Stimulated activated CD4-positive, alpha-beta T cell treated with anti-CD3 and anti-CD28 coated beads, Interleukin-4, amount 100 ng/mL, for 48 hours (primary cell): ENCODE results near the gene POLR3C.
"Not testable (repeated sequence)": the region's sequence is repeated elsewhere in the genome, so short reads cannot be mapped to it uniquely, and the experiment has no call there.

Experiments used
- DNase-seq, 2 donors: peaks; one replicate each; pipeline ENCODE4 v3.0.0-alpha.2; 2020; ENCODE audit warnings: low read depth in 2 of 2

The POLR3C gene

DNA sequence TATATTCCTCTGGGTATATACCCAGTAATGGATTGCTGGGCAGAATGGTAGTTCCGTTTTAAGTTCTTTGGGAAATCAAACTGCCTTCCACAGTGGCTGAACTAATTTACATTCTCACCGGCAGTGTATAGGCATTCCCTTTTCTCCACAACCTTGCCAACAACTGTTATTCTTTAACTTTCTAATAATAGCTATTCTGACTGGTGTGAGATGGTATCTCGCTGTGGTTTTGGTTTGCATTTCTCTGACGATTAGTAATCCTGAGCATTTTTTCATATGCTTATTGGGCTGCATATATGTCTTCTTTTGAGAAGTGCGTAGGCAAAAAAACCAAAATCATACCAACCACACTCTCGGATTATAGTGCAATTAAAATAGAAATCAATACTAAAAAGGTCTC lies 5.9 kb upstream of the POLR3C start:
- not testable (repeated sequence) for DNase-seq

DNA sequence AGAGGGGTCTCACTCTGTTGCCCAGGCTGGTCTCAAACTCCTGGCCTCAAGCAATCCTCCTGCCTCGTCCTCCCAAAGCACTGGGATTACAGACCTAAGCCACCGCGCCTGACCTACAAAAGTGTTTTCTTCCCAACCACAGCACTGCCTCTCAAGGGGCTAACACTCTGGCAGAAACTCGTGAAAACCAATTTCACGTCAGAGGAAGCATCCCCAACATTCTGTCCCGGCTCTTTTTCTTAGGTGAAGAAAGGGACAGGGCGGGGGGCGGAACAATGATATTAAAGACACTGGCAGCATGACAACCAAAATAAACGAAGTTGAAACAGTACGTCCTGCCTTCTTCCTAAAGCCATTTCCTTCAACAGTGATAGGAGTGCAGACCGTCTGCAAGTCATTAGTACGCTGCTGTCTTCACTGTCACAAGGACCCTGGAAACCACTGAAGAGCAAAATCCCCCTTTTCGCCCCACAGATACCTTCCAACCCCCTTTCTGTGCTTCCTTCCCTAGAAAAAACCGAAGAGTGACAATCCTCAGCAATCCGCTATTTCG lies 1.1 kb upstream of the POLR3C start:
- not testable (repeated sequence) for DNase-seq

DNA sequence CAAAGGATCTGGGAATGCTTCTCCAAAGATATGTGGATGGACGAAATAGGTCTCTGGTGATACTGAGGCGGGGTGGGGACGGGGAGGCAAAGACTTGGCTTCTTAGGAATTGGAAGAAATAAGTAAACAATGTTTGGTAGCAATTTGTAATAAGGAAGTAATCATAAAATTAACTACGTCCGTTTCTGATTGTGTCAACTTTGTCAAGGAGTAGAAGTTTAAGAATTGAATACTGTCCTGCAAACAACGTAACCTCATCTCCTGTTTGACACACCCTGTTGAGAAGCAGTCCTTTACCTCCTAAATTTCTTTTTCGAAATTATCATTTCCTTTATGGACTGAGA lies 471 bp downstream of the POLR3C start:
- DNase-seq: no peak

DNA sequence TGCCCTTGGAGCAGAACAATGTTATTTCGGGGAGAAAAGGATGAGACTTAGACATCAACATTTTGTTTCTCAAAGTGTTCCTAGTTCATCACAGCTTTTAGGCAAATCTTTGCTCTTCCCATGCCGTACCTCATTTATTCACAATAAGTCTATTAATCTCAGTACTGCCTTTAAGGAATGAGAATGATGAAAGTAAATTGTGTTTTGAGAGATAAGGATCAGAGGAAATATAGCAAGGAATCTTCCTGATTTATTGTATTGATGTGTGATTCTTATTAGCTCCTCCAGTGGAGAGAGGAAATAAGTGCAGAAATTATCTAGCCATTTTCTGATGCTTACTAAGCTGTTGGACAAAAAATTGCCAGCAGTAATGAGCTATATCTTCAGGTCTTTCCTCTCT lies 2.0 kb downstream of the POLR3C start:
- no peak for DNase-seq

DNA sequence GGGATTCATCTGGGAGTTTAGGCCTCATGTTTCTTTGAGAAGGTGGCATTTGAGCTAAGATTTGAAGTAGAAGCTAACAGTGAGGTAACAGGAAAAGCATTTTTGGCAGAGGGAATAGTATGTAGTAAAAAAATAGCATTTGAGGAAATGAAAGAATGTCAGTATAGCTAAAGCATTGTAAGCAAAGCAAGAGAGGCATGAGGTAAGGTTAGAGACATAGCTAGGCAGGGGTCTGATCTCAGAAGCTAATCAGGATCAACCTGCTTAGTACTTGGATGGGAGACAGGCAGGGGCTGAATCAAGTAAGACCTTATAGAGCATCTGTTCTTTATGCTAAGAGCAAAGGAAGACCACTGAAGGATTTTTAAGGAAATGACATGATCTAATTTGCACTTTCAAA lies 4.0 kb downstream of the POLR3C start:
- no peak for DNase-seq

DNA sequence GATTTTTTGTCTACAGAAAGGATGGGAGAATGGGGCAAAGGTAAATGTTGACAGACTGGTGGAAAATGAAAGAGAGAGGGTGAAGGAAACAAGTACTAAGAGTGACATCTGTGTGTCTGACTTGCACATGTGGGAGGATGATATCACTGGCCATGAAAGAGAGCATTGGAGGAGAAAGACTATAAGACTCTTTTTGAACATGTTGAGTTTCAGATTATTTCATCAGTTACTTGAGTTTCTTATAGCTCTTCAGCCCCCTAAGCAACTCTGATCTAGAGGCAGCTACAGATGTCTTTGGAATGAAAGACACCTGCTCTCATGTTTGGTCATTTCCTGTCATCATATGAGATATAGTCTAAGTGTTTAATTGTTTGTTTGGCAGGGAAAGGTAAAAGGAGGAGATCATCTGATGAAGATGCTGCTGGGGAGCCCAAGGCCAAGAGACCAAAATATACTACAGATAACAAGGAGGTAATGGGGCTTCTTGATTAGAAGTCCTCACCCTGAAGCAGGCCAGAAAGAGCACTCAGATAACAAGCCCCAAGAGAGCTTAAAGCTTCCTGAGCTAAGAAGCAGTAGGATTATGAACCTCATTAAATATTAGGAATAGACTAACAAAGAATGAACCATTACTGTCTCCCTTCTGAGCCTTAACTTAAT lies 4.5 kb downstream of the POLR3C start:
- no peak for DNase-seq

DNA sequence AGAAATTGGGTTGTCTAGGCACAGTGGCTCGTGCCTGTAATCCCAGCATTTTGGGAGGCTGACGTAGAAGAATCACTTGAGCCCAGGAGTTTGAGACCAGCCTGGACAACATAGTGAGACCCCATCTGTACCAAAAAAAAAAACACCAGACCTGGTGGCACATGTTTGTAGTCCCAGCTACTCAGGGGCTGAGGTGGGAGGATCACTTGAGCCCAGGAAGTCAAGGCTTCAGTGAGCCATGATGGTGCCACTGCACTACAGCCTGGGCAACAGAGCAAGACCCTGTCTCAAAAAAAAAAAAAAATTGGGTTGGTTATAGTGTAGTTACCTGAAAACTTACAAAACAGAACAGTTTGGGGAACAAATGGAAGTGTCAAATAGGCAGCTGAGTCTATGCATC lies 6.8 kb downstream of the POLR3C start:
- DNase-seq: not testable (repeated sequence)

DNA sequence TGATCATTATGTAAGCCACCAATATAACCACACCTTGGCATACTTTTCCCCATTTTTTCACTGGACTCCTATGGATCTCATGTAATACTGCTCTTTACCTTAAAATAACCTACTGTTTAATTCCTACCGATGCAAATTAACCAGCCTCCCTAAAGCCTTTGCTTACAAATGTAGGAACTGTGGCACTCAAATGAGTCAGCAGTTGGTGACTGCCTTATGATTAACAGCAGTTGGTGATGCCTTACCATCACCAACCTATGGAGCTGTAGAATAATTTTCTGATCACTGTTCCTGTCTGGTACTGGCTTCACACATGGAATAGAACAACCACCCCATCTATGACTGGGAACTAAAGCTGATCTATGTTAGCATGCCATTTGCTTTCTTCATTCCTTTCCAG lies 13.7 kb downstream of the POLR3C start:
- DNase-seq: no peak

DNA sequence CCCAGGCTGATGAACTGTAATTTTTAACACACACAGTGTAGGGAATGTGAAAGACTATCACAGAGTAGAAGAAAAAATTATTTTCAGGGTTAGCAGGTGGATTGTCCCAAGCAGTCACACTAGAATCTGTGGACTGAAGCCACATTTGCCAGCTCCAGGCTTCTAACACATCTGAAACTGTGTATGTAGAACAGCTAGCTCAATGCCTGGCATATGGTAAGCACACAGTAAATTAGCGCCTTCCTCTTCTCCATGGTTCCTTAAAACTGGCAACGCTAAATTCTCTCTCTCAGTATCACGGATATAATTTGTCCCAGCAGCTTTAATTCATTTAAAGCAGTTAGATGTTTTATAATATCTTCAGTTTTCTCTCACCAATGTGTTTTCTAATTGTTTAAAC lies 19.0 kb downstream of the POLR3C start:
- no peak for DNase-seq

DNA sequence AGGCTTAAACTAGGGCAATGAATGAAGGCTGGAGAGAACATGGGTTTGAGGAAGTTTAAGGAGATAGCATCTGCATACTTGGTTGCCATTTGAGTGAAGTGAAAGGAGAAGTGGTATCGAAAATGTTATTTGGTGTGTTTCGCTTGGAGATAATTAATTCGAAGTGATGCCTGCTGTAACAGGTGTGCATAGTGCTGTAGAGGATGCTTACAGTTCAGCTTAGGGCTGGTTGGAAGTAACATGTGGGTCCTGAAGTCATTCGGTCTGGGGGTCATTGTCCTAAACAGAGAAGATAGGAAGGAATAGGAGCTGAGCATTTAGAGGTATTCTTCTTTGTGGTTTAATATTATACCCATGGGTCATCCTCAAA lies 21.1 kb downstream of the POLR3C start:
- no peak for DNase-seq

DNA sequence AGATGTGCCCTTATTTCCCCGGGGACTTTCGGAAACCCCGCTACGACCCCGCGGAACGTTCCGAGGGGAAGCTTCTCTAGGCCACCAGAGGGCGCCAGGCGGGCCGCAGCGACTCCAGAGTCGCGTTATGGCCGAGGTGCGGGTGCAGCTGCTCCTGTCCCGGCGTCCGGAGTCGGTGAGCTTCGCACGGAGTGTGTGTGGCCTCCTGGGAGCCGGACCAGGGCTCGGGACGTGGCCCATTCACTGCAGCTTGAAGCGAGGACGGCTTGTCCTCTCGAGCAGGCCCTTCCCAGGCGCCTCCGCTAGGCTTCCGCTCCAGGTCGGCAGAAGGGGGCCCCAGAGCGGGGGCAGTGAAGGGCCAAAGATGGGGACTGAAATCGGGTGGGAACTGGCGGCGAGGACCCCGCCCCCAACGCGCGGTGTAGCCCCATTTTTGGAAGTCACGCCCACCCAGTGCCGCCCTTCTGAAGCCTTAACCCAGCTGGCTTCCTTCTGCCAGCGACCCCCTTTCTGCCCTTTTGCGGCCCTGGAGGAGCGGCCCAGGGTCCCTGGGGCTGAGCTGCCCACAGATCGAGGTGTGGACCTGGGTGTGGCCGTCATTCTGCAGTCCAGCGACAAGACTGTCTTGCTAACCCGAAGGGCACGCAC lies 21.6 kb downstream of the POLR3C start, which contains the start of gene NUDT17:
Gene NUDT17, plus strand, starts transcription at position 117 of the 648 bp plus-strand sequence. Its CDS starts 11 bp downstream, at position 128.
- DNase-seq: peak; percentile 69 to 76

DNA sequence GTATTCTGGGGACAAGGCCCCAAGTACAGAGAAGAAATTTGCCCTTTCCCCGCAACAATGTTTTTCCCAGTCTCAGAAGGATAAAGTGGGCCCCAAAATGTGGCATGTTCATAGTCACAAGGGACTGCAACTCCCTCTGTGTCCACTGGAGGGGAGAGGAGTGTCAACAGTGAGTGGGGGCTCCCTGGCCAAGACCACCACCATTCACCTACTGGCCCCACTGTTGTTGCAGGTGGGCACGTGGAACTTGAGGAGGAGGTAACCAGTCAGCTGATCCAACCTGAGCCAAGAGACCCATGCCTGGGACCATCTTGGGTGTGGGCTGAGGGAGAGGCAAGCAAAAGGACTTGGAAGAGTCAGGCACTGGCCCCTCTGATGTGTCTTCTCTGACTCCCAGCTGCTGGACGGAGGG lies 22.2 kb downstream of the POLR3C start:
- DNase-seq: no peak

DNA sequence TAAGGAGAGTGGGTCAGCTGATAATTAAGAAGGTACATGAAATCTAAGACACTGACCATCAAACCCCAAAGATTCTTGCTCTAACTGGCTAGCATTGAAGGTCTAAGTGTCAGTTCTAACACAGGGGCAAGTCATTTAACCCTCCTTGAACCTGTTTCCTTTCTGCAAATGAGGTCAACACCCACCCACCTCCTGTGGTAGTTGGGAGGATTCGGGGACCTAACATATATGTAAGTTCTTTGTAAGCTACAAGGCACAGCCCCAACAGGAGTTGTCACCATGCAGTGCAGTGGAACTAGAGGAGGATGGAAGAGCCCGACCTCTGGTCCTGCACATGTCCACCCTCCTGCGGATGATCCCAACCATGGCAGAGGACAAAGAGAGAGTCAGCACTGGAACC lies 23.8 kb downstream of the POLR3C start:
- no peak for DNase-seq

DNA sequence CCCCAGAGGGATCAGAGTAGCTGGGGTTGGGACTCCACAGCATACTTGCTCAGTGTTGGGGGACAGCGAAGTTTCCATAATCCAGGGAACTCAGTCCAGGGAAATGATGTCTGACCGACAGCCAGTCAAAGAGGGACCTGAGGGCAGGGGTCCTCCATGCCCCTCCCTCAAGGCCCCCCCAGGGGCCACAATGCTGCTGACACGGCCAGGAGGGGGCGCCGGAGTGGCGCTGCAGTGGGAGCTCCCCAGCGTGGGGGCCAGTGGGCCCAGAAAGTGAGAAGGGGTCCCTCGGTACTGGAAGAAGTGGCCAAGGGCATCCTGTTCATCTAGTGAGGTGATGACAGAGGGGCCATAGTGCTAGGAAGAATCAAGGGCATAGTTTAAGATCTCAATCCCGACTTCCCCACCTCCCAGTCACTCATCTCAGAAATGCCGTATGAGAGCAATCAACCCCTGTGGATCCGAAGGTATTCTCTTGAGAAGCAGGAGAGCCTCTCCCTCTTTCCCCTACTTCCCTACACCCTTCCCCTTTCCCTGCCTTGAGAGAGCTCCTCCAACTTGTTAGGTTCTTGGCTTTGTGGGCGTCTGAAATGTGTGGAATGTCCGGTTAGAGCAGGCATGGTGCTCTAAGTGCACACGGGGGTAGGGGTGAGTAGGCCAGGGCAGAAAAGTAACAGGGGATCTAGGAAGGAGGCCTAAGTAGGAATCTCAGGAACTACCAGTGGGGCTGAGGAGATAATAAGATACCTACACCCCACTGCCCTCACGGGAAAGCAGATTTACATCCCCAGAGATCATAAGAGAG lies 25.6 kb downstream of the POLR3C start:
- DNase-seq: no peak

DNA sequence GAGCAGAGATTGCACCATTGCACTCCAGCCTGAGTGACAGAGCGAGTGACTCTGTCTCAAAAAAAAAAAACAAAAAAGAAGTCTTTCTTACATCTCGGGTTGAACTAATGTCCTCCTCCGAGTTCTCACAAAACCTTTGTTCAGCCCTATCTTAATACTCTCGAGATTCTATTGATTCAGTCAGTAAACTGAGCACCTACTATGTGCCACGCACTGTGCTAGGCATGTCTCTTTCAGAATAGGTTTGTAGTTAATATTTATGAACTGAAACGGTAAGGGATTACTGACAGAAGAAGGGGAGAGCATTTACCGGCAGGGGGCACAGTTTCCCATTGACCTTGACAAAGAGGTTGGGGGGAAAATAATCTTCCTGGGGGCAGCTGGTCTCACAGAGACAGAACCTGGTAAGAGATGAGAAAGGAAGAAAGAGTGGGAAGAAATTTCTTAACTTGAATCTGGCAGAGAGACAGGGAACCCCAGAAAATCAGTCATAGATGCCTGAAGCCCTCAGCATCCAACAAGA lies 31.5 kb downstream of the POLR3C start:
- DNase-seq: no peak

DNA sequence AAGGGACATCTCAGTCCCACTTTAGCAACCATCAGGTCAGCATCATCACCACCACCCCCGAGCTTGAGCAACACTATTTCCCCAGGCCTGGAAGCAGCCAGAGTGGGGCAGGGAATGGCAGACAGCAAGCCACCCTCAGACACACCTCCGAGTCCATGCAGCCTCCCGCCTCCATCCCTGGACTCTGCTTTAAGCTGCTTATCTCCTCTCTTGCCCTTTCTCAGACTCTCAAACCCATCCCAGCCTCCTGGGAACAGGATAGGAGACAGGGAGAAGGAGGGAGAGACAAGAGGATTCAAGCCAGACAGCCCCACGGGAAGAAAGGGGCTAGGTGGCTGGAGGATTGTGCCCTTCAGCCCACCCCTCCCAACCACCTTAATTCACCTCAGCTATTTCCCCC lies 33.2 kb downstream of the POLR3C start:
- no peak for DNase-seq

DNA sequence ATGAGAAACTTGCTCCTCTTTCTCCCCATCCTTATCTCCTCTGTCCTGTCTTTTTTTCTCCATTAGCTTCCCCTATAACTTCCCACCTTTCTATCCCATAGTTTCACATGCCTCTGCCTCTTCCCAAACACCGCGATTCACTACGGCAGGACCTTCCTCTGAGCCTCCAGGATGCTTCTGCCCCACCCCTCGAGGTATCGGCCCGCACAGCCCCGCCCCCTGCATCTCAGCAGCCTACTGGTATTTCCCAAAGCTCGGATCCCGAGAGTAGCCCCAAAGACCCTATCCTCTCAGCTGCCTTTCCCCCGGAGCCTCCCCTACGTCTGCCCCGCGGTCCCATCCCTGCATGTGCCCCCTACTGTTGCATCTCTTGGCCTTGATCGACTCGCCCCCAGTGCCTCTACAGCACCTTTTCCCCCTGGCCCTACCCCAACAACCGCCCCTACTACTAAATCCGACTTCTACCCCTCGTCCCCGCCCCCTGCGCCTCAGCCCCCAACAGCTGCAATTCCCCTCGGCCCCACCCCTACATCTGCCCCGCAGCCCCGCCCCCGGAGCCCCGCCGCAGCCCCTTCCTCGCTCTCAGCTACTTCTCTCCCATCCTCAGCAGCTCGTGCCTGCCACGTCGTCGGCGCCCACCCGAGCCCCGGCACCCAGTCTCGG lies 34.4 kb downstream of the POLR3C start:
- peak; percentile 35 to 40 for DNase-seq

DNA sequence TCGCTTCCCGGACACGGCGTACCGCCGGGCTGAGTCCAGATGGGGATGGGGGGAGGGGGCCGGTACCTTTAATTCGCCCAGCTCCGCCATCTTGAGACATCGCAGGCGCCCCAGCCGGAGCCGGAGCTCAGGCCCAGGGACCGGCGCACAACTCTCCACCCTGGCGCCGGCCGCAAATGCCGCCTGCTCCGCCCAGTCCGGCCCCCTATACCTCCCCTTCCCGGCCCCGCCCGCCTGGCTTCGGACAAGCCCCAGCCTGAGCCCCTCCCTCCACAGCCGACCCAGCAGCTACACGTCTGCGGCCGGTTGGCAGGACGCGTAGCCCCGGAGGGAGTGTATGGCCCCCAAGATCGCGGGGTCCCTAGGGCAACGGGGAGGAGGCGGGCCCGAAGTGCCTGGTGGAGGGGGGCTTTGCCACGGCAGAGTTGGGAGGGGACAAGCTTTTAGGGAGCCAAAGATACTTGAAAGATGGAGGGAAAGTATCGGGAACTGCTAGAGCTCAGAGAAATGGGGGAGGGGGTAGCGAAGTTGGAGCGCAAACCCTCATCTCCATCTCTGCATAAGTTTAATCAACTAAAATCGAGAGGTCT lies 35.0 kb downstream of the POLR3C start, which contains the start of gene PIAS3:
Gene PIAS3, minus strand, starts transcription at position 181 of the 590 bp plus-strand sequence. Its CDS starts 91 bp downstream, at position 90.
- peak; percentile 82 to 88 for DNase-seq

DNA sequence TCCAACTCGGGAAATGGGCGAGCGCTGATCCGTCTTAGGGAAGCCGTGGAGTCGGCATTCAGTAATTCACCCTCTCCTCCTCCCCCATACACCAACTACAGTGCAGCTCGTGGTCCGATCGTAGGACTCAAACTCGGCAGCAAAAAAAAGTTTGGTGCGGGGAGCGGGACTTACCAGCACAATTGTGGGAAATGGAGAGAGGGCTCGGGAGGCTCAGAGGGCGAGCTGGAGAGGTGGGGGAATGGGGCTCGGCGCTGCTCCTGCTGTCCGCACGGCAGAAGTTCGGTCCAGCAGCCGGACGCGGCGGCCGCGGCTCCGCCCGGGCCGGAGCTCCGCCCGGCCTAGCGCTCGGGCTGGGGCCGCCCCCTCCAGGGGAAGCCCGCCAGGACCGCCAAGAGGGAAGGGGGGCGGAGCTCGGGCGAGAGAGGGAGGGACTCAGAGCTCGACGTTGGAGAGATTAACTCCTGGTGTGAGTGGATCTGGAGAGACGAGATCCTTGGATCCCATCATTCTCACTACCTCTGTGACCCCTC lies 35.6 kb downstream of the POLR3C start:
- DNase-seq: peak; percentile 65 to 80

DNA sequence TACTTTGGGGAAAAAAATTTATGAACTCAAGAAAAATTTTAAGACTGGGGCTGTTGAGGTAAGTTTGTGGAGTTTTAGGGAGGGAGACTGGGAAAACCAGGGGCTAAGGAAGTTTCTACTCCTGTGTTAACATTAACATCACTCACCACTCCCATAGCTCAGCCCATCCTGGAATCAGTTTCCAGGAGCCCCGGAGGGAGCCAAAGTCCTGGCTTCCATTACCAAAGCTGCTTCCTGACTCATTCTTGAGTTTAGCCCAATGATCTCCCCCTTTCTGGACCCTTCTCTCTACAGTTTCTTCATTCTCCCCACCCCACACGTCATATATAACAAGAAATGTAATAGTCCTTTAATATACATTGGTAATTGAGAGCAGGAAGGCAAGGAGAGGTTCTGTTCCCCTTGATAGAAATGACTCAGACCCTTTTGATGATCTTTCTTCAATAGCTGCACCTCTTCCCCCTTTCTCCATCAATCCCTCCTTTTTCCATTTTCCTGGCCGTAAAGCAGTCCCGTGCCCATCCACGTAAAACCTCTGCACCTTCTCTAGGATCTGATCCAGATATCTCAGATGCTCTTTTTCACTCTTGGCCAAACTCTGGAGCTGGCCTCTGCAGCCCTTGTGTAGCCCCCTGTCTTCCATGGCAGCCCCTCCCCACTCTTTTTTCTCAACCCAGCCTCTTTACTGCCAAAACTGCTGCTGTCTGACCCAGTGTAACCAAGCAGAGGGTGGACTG lies 39.5 kb downstream of the POLR3C start:
- DNase-seq: no peak
